ENCODE results near the gene DISP2. TPM values are rescaled to one million over a fixed set of nuclear protein-coding genes. Genes with fewer than 3 reads are reported as not detected.
A peak's percentile ranks its signal among the peaks of the same experiment; 100 is the strongest.

The DISP2 gene
- total RNA-seq, result 5.9 TPM
- long read RNA-seq, partial matches to known transcripts, result 0 of 12 reads
- long read RNA-seq, other reads (novel, unspliced or antisense), result 12 of 12 reads

DNA sequence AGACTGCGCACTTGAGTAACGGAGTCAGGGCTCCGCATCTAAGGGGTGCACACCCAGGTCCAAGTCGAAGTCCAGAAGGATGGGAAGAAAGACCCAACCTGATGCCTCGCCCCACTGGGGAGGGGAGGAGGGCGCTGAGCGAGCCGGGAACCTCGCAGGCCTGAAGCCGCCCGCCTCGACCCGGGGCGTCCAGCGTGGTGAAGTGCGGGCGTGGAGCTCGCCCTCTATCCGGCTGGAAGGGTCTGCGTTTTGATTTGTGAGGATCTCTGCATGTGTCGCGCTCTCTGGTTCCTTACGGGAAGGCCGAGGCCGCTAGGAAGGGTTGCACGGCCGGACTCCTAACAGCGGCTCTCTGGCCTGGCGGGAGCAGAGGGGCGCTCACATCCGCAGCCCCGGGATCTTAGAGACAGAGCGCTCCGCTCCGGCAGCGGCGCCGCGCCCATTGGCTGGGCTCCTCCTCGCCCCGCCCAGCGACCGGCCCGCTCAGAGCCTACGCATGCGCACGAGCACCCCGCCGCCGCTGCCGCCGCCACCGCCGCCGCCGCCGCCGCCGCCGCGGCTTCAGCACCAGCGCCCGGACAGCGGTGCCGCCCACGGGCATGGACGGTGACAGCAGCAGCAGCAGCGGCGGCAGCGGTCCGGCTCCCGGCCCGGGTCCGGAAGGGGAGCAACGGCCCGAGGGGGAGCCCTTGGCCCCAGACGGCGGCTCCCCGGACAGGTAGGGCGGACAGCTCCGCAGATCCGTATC is at the start of gene DISP2:
DISP2 (plus strand) TSS at position 497 of the 748 bp plus-strand sequence; CDS start at position 600, 103 bp downstream.
- ATAC-seq (ENCODE audit: poor library complexity) (peak; percentile 95), DNase-seq (peak; percentile 92)
- intact Hi-C loops (cut with DNase I), result no loop called here

DNA sequence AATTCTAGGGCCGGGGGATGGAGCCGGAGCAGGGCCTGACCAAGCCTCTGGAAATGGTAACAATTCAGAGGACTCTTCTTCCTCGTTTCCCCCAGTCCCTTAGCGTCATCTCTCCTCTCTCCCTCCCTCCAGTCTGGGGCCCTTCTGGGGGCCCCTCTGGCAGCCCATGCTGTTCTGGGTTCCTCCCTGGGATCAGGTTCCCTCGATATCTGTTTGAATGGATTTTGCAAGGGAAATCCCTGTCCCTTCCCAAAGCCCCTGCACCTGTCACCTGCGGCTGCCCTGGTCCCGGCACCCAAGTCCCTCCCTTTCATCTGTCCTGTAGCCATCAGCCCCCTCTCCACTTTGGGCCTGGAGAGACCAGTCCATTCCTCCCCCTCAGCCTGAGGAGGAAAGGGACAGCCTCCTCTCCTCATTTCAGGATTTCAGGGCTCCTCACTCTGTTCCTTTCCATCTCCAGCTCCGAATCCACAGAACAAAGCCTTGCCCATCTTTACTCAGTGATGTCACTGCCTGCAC is 48.6 kb upstream of the DISP2 start:
- ATAC-seq (ENCODE audit: poor library complexity), result no peak
- DNase-seq, result no peak
- intact Hi-C loops (cut with DNase I), result no loop called here

GRCh38 chr15:40310001-40310959 is 47.7 kb upstream of the DISP2 start:
- intact Hi-C loops (cut with DNase I), result loop anchor here (1.0 kb wide), 1 partner anchor 31 kb away; no protein-coding TSS in a partner anchor
- DNase-seq (peak; percentile 72), ATAC-seq (ENCODE audit: poor library complexity) (peak; percentile 77)

DNA sequence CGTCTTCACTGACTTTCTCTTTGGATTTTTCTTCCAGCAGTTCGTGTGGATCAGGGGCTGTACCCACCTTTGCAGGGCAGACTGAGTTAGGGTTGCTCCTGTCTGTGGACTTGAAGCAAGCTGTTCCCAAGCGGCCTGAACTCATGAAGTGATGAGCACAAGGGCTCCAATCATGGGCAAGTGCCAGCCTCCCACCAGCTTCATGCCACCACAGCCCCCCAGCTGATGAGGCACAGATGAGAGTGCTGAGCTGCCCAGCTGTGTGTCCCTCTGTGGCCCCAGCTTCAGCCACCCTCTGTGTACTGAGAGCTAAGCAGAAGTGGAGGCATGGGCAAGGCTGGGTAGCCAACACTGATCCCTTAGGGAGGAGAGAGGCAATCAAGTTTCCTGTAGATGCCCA is 47.0 kb upstream of the DISP2 start:
- intact Hi-C loops (cut with DNase I), result loop anchor here (1.0 kb wide), 1 partner anchor 32 kb away; no protein-coding TSS in a partner anchor
- no peak for DNase-seq
- ATAC-seq (ENCODE audit: poor library complexity), result no peak

- intact Hi-C loops (cut with DNase I), result no loop called here
- DNase-seq, result no peak
- ATAC-seq (ENCODE audit: poor library complexity), result no peak
Observed at GRCh38 chr15:40312370-40313158, 45.5 kb upstream of the DISP2 start.

GRCh38 chr15:40313531-40314398 is 44.3 kb upstream of the DISP2 start:
- peak; percentile 69 for ATAC-seq (ENCODE audit: poor library complexity)
- DNase-seq, result no peak
- intact Hi-C loops (cut with DNase I), result no loop called here

- ATAC-seq (ENCODE audit: poor library complexity) (no peak), DNase-seq (no peak)
- intact Hi-C loops (cut with DNase I), result no loop called here
Observed at GRCh38 chr15:40314723-40315276, 43.2 kb upstream of the DISP2 start.

GRCh38 chr15:40316931-40317330 is 41.1 kb upstream of the DISP2 start:
- ATAC-seq (ENCODE audit: poor library complexity) (no peak), DNase-seq (no peak)
- intact Hi-C loops (cut with DNase I), result no loop called here

- intact Hi-C loops (cut with DNase I), result no loop called here
- ATAC-seq (ENCODE audit: poor library complexity) (no peak), DNase-seq (no peak)
Observed at GRCh38 chr15:40317580-40317979, 40.4 kb upstream of the DISP2 start.

DNA sequence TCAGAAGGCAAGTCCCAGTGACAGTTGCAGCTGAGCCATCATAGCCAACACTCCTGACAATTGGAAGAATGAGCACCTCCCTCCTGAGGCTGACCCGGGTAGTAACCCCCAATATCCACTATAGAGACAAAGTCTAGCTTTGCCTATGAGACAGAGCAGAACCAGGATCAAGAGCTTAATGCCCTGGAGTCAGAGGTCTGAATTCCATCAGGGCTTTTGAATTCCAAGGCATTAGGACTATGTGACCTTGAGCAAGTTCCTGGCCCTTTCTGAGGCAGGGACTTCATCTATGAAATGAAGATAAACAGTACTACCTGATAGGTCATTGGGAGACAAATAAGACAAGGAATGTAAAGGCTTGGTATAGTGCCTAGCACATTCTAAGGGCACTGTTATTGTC is 37.6 kb upstream of the DISP2 start:
- intact Hi-C loops (cut with DNase I), result loop anchor here (5.0 kb wide), 1 partner anchor 102 kb away; no protein-coding TSS in a partner anchor
- ATAC-seq (ENCODE audit: poor library complexity) (no peak), DNase-seq (no peak)

- ATAC-seq (ENCODE audit: poor library complexity) (peak; percentile 32), DNase-seq (no peak)
- intact Hi-C loops (cut with DNase I), result loop anchor here (5.0 kb wide), 1 partner anchor 101 kb away; no protein-coding TSS in a partner anchor
Observed at GRCh38 chr15:40320931-40321371, 37.1 kb upstream of the DISP2 start.

GRCh38 chr15:40322531-40323238 is 35.3 kb upstream of the DISP2 start:
- ATAC-seq (ENCODE audit: poor library complexity) (no peak), DNase-seq (no peak)
- intact Hi-C loops (cut with DNase I), result loop anchor here (5.0 kb wide), 1 partner anchor 100 kb away; no protein-coding TSS in a partner anchor

DNA sequence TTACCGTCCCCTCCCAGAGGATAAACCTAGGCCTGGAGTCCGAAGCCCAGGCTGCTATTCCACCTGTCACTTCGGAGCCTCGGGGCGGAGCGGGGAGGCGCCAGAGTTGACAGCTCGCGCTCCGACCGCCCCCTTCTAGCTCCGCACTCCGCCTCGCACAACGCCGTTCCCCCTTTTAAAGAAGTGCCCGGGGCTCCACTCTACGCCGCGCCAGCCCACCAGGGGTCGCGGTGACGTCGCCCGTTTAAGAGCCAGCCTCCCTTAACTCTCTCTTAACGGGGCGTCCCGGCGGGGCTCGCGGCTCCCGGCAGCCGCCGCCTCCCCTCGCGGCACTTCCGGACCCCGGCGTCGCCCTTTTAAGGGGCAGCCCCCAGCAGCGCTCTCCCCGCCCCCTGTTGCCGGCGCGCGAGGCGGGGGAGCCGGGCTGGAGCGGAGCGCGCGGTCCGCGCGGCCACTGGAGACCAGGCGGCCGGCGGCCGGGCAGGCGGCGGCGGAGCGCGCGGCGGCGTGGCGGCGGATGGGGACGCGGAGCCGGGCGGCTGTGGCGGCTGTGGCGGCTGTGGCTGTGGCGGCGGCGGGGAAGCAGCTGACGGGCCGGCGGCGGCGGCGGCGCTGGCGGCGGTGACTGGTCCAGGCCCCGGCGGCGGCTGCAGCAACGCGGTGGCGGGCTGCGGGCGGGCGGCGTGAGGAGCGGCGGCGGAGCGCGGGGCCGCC is 34.6 kb upstream of the DISP2 start, which contains the start of gene INAFM2:
INAFM2 (plus strand) TSS at position 454 of the 714 bp plus-strand sequence. CDS start 364 bp downstream, outside the sequence.
- intact Hi-C loops (cut with DNase I), result loop anchor here (5.0 kb wide), 1 partner anchor 99 kb away; no protein-coding TSS in a partner anchor
- ATAC-seq (ENCODE audit: poor library complexity), result peak; percentile 92
- DNase-seq, result peak; percentile 95

- peak; percentile 68 for DNase-seq
- ATAC-seq (ENCODE audit: poor library complexity), result no peak
- intact Hi-C loops (cut with DNase I), result loop anchor here (5.0 kb wide), 1 partner anchor 98 kb away; no protein-coding TSS in a partner anchor
Observed at GRCh38 chr15:40323953-40324937, 33.8 kb upstream of the DISP2 start.

Measured in Right ventricle myocardium superior (tissue), 1 donor.